Heart left ventricle (tissue), 13 donors: ENCODE results near the gene S100A3.

Source experiments
- CTCF ChIP-seq, 12 donors: fragments of 200-600 bp; sonication (generic) in 4 of 12; IDR thresholded peaks; one replicate each; pipeline versions ENCODE4 v1.5.0 to v1.8.0; 2018 to 2022; ENCODE audit warnings: antibody characterized with exemption in 12 of 12, mild to moderate bottlenecking in 5 of 12
- POLR2A ChIP-seq, 2 donors: fragments of 450-650 bp; IDR thresholded peaks; one replicate each; pipeline ENCODE4 v1.6.1; 2017; ENCODE audit warnings: antibody characterized with exemption in 2 of 2, mild to moderate bottlenecking in 2 of 2, moderate library complexity in 2 of 2
- donor health status: ischemic (EF 13 %, LVEDD 7.1; RV severe dilation, severe dysfunction).
- donor health status: DM: no; HTN: yes; CAD: no.
- donor health status: DM: no; HTN: no; CAD: no.
- donor health status: ischemic (EF 25% LVEDD 6.9; RV normal size, moderate dysfunction).
- donor health status: ischemic (EF 25% LVEDD 5.7; RV mildly dilated, moderate dysfunction).
- donor health status: ischemic (EF 35%, LVEDD 5.7; RV mildly dilated, moderate dysfunction).
- donor health status: nonischemic (EF 11% LVEDD 7.7; RV severe dilation, severe dysfunction).
- donor health status: DM: yes; HTN: yes; CAD: no.
- donor health status: PGD.
- donor health status: ischemic (EF 29% LVEDD 5.4; RV normal size, mild dysfunction).
- donor health status: nonischemic (EF 23%, LVEDD 6.1; RV moderate dilation, normal function).

GRCh38 chr1:153527023-153527682 is 21.9 kb downstream of the S100A3 start:
- TF ChIP-seq CTCF (IDR thresholded peaks at IDR 0.05) (no peak), POLR2A (IDR thresholded peaks at IDR 0.05) (no peak)
